Measurements from ENCODE around the gene DENND1A.

Gene DENND1A

DNA sequence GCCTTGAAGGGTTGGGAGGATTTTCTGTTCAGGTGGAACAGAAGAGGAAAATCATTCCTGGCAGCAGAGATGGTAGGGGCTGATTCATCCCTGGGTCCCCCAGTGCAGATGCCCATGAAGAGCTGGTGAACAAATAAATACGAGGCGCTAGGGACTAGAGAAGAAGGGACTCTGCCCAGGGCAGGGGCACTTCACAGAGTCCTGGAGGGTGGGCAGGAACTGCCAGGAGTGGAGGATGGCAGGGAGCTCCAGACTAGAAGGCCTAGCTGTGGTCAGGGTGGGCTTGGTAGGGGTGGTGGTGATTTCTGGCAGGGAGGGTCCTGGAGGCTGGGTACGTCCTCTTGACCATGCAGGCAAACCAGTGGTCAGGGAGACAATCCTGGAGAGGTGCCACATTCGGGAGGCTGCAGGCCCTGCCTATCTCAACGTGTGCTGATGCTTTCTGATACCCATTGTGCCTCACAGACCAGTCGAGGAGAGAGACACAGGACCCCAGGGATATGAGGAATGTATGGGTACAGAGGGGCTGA, 504.0 kb downstream of the DENND1A start:
- no peak for DNase-seq (ENCODE audit: low spot score)

DNA sequence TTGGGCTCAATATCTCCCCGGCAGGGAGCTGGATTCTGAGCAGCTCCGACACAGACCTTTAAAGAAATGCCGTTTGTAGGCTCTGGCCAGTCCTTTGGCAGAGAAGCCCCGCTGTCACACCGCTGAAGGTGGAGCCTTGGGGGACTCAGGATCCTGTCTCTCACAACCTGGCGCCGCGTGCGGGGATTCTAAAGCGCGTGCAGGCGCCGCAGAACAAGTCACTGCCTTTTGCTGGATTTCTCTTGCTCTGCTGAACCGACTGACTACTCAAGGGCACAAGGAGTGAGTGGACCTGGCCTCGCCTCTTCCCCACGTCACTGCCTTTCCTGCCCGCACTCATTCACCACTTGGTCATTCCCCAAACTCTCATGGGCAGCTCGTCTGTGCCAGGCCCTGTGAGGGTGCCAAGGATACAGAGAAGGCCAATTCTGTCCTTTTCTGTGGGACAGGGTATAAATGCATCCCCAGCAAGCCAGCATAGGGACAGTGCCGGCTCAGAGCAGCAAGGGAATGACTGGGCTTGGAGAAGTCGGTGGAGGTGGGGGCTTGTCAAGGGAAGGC, 504.6 kb downstream of the DENND1A start:
- no peak for DNase-seq (ENCODE audit: low spot score)

DNA sequence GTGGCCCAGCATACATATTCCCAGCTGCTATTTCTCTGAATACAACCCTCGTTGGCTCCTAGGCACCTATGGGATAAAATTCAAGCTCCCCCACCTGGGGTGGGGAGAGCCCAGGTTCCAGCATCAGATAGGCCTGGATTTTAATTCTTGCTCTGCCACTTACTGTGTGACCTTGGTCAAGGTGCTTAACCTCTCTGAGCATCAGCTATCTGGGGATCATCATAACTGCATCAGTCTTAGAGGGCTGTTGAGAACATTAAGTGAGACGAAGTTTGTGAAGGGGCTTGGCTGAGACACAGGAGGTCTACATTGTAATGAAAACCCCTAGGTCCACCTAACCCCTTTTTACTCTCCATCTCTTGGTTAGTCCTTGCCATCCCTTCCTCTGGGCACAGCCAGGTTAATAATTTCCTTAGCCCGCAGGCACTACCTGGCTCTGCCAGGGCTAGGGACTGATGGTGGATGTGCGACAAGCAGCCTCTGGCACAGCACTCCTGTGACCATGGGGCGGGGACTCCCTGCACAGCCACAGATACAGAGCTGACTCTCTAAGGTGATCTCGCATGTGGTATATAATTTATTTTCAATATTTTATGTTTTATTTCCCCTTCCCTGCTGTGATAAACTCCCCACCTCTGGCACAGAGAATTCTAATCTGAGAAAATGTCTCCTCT, 505.2 kb downstream of the DENND1A start:
- no peak for DNase-seq (ENCODE audit: low spot score)

DNA sequence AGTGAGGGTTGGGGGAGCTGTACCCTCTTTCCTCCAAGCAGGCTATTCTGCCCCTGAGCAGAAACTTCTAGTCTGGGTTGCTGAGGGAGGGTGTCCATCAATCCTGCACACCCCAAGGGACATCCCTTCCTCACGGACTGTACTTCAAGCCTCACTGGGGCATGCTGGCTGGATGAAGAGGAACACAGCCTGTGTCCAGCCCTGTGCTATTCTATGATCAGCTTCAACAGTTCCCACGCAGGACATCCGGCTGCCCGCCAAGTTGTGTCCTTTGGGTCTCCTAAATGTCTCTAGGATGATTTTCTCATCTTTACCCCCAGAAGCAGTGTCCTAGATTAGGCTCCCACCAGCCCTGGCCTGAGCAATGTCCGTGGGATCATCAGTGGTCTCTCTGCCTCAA, 505.8 kb downstream of the DENND1A start:
- no peak for DNase-seq (ENCODE audit: low spot score)

DNA sequence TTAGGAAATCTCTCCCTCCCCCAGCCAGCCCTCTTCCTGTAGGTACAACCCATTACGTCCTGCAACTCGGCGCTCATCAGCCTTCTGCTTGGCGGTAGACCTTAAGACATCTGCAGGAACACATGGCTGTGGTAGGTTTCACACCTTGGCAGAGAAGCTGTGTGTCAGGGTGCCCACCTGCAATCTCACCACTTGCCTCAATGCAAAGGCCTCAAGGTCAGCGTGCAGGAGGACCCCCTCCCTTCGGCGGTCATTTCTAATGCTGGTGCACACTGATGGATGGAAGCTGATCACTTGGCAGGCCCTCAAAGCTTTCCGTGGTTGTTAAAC, 506.6 kb downstream of the DENND1A start:
- no peak for DNase-seq (ENCODE audit: low spot score)

DNA sequence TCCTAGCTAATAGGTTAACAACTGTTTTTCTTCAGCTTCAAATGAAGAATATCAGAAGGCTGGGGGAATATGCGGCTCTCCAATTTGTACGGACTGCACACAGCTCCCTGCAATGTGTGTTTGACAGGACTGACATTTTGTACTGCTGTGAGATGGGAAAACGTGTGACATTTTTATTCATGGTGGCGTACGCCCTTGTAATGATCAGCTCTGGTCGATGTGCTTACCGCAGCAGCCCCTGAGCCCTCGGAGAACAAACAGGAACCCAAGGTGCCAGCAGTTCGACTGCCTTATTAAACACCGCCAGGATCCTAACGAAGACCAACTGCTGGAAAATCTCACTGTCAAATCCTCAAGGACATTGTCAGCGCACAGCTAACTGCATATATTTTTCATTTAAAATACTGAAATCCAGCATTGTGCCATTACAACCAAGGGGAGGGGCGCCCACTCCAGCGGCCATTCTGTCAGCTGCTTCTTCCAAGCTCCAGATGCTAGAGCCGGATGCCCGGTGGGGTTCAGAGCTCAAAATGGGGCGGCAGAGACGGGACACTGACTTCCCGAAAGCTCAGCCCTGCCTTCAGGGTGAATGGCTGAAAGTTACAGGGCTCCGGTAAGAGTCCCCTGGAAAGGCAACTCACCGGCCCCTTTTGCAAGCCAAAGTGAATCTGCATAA, 507.2 kb downstream of the DENND1A start:
- DNase-seq (ENCODE audit: low spot score): no peak

DNA sequence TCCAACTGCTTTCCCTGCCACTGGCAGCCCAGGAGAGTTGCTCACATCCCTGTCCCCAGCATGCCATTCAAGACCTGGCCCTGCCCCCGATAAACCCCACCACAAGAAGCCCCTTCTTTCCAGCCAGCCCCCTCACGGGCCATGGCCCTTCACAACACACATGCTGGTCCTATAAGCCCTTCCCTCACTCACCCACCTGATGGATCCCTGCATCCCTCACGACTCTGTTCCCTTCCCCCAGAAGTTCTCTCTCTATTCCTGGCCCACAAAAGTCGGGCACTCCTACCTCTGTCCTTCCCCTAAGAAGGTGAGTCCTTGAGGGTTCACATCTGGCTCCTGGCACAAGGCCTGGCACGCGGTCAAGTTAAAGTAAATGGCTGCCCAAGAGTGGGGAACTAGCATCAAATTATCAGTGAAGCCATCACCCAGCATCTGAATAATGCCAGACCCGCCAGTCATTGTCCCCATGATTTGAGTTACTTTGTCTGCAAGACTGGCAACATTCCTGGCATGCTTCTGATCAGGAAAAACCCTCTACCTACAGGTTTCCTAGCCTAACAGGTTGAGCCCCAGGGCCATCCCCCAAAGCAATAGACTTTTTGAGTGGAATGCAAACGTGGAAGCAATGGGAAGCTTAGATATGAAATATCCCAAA, 508.0 kb downstream of the DENND1A start:
- no peak for DNase-seq (ENCODE audit: low spot score)

DNA sequence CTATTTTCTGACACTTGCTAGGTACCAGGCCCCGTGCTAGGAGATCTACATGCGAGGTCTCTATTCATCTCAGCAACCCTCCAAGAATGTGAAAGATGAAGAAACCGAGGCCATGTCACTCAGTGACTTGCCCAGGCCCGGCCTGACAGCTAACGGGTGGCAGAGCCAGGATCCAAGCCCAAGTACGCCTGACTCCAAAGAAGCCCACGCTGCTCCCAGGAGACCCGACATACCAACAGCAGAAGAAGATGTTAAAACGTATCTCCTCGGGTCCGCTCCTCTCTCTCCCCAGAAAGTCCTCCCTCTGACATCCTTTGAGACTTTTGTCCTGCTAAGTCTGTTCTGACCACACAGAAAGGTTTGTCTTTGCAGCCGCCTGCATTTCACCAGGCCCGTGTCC, 508.7 kb downstream of the DENND1A start:
- no peak for DNase-seq (ENCODE audit: low spot score)

DNA sequence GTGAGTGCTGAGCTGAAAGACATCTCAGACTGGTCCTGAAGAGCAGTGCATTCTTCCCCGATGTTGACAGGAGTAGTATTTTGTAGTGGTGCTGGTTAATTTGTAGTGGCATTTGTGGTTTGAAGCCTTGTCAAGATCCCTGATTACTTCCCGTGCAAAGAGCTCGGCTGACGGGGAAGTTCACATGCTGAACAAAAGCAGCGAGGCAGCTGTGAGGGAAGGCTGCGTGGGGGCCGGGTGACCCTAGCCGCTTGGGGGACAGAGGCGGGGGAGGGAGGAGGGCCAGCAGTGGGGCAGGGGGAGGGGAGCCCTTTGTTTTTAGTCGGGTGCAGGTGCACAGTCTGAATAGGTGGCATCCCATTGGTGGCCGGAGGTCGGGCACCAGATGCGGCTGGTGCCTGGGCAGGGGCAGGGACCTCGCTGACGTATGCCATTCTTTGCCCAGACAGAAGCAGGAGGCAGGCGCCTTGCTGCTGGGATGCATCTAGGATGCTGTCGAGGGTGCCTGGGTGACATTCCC, 509.3 kb downstream of the DENND1A start:
- no peak for DNase-seq (ENCODE audit: low spot score)

DNA sequence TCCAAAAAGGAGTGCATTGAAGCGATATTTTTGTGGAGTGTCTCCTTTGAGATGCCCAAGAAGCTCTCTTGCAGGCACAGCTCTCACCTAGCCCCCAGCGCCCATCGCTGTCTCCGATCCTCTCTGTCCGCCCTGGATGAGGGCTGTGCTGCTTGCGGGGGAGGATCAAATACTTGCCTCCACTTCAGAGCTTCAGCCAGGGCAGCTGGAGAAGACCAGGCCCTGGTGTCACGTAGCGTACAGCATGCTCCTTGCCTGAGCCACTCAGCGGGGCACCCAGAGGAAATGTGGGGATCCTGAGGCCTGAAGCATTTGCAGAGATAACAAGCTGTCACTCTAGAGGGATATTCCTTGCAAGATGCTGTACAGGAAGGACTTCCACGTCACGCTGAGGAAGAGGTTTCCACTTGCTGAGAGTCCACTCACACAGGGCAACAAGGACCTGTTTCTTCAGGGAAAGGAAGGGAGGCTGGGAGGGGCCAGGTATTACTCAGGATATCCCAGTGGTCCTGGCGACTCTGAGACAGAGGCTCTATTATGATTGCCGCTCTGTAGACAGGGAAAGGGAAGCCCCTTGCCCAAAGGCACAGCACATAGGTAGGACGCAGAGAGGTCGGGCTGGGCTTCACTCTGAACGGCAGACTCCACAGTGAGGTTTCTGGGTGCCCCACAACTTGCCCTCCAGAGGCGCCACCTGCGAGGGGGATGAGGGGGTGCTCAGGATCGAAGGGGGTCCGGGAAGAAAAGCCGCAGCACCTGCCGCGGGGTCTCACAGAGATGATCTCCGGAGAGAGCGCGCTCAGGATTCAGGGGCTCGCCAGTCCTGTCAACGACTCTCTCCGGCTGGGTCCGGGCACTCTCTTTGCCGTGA, 510.0 kb downstream of the DENND1A start:
- no peak for DNase-seq (ENCODE audit: low spot score)

DNA sequence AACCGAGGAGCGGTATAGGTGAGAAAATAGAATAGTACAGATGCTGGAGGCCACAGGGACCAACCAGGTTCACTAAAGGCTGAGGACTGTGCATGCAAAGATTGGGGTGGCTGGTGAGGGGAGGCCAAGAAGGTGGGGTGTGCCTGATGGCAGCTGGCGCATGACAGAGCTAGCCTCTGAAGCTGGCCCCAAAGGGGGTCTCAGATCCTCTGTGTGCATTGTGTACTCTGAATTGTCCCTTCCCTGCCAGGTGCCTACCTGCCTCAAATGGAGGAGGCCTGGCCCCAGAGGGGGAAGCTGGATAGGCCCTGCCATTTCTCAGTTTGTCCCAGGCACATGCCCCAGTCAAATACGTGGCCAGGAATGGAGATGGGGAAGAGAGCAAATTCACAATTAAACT, 510.8 kb downstream of the DENND1A start:
- DNase-seq (ENCODE audit: low spot score): no peak

DNA sequence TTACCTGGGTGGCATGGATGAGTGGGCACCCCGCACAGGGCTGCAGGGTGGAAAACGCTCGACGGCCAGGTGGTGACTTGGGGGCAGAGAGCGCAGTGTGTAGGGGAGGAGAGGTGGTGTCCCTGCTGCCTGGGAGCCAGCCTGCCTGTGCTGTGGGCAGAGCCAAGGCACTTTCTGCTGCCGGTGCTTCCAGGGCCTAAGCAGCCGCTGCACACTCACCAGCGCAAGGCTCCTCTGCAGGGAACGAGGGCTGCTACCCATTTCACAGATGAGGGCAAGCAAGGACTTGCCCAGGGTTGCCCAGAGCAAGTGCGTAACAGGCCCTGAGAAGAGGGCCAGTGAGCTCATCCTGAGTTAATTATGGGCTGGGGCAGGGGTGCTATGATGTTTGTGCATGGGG, 511.4 kb downstream of the DENND1A start:
- DNase-seq (ENCODE audit: low spot score): no peak

DNA sequence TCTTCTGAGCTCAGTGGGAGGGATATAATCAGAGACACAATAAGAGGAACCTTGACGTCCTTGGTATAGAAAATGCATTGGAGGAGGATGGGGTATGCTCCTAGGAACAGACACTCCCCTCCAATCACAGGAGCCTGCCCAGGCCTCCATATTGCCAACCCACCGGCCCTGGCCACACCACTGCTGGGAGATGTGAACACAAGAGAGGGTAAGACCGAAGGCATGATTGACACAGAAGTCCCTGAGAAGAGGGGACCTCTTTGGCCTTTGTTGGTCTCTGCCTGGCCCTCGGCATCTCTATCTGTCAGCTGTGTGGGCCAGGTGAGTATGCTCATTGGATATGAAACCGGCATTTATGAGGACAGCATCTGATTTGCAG, 511.9 kb downstream of the DENND1A start:
- no peak for DNase-seq (ENCODE audit: low spot score)

DNA sequence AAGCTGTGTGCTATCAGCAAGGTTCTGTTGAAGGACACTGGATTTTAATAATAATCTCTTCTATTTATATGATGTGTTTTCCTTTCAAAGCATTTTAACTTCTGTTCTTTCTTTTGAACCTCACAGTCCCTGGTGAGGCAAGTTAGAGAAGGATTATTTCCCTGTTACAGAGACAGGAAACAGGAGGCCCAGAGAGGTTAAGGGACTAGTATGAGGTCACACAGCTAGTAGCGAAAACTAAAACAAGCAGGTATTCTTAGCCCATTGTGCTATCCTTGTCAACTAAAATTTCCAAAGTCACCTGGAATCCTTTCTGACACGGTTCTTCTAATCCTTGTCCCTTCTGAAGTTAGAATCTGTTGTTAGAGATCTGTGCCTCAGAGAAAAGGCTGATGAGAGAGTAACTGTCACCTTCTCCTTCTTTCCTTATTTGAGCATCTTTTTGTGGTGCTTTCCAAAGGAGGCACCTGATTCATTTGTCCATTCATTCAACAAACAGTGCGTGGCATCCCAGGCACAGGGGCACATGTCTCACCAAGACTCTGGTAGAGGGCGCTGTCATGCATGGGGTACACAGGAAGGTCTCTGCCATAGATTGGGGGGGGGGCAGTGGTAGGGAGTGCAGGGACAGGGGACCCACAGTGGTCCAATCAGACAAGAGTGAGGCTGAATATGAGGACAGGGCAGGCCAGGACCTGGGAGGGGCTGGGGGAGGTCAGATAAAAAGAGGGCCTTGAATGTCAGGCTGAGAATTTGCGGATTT, 512.5 kb downstream of the DENND1A start:
- no peak for DNase-seq (ENCODE audit: low spot score)

DNA sequence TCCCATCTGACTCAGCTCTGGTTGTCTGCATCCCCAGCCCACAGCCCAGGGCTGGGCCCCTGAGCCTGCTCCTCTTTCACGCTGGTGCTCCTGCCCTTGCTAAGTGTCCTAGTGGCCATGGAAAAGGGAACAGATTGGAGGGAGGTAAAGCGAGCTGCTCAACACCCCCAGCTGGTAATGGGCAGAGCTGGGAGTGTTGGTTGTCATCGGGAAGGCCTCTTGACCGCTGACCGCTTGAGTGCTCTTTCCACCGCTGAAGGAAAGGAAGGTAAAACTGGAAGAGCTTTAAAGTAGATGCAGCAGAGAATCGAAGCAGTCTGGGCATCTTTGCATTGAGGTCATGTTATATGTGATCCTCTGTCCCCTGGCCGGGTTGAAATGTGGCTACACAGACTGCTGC, 513.8 kb downstream of the DENND1A start:
- no peak for DNase-seq (ENCODE audit: low spot score)

DNA sequence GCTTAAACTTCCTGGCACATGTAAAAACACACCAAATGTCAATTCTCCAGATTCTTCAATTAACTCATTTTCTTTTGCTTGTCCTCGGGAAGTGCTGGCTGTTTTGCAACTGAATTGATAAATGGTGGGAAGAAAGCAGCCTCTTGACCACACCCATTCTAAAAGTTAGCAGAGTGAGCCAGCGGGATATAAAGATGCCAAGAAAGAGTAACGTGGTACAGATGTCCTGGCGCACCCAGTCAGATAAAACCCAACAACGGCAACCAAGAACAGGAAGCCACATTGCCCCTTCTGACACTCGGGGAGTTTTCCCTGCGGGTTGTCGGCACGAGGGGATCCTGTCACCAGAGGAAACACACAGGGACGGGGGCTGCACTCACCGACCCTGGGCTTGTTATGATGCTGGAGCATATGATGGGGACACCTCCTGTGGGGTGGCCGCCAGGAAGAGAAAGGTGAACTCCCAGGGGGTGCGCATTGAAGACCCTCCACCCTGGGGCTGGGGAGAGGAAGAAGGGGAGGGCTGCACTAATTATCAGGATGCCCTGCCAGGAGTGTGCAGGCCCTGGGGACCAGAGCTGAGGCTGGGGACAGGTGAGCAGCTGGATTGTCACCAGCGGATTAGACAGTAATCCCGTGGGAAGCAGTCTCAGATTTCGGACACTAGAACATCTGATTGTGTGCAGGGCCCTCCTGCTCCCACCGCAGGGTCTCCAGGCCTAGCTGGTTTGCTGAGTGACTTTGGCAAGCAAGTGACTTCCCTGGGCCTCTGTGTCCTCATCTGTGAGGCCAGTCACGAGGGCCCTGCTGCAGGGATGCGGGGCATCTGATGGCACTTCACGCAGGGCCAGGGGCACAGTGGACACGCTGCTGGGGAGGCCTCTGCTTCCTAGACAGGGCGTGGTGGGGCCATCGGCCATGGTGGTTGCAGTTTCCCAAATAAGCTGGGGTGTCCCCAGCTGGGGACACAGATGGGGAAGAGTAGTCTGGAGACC, 514.7 kb downstream of the DENND1A start:
- no peak for DNase-seq (ENCODE audit: low spot score)

DNA sequence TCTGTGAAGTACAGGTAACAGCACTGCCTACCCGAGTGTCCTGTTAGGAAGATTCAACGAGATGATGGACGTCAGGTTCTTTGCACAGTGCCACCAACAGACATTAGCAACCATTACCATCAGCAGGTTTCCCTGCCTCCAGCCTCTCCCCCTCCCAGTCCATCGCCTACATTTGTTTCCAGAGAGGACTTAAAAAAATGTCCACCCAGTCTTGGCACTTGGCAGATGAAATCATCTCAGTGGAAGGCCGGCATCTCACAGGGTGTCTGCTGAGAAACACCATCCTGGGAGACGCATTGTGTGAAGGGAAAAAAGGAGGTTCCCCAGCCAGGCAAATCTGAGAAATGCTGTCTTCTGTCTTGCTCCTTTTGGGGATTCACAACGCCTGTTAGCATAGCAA, 515.7 kb downstream of the DENND1A start:
- DNase-seq (ENCODE audit: low spot score): no peak

DNA sequence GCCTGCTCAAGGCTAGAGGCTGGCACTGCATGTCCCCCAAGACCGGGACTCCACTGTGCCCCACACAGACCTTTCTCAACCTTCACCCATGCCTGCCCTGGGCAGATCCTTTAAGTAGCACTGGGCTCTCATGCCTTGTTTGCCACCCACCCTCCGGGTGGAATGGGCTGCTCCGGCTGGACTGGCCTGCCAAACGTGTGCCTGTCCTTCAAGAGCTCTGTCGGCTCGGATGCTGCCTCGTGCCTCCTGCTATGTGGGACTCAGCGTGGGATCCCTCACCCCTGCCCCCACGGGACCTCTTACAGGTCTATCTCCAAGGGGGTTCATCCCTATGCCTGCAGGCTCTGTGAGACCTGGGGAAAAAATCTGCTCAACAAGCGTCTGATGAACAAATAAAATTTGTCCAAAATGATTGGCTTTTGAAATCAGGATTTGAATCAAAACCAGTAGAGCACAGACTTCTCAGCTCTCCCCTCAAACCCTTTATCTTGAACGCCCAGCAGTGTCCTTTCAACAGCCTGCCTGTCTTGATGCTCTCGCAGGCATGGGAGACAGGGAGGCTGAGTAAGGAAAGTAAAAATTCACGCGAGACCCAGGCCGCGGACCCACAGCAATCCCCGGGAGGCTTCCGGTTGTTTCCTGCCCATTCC, 517.6 kb downstream of the DENND1A start:
- DNase-seq (ENCODE audit: low spot score): no peak

DNA sequence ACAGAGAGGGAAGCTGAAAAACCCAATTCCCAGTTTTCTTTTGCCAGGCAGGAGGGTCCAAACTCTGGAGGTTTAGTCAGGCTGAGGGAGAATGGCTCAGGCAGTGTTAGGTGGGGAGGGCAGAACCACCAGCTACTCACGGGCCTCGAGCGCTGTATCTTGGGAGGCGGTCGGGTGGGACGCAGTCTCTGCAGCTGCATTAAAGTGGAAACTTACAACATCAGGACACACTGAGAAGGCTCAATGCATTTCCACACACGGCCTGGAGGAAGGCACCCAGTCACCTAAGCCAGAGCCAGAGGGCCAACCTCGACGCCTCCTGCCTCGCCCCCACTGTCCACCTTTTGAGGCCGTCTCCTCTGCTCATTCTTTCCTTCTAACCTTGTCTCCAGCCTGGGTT, 518.3 kb downstream of the DENND1A start:
- DNase-seq (ENCODE audit: low spot score): no peak

Measured in CD4-positive, alpha-beta T cell treated with Interleukin-2 at 100 ng/mL for 4 hours (primary cell).